ENCODE data around the gene EEIG2.

Gene EEIG2

DNA sequence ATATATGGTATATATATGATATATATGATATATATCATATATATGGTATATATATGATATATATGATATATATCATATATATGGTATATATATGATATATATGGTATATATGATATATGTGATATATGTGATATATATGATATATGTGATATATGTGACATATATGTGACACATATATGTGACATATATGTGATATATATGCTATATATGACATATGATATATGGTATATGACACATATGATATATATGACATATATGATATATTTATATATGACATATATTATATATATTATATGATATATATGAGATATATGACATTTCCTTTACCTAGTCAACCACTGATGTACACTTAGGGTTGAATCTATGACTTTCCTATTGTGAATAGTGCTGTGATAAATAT is 36.1 kb upstream of the EEIG2 start:
- H3K4me1 ChIP-seq (ENCODE audit: insufficient read depth, insufficient read length): no peaks in the 10 kb centered on the region
- H3K9me3 ChIP-seq (ENCODE audit: insufficient read depth, low read length): peaks cover 13% of the 10 kb centered on the region; the same call in 1 of the 2 replicates
- H3K4me3 ChIP-seq (ENCODE audit: insufficient read length, low read depth): no peak overlapping the region
- H3K9ac ChIP-seq (ENCODE audit: insufficient read length, low read depth): no peak overlapping the region
- H3K27me3 ChIP-seq (ENCODE audit: insufficient read depth, insufficient read length): no peaks in the 10 kb centered on the region
- DNase-seq (ENCODE audit: low read depth, low spot score): no peak
- H3K36me3 ChIP-seq (ENCODE audit: insufficient read depth, insufficient read length, low read length): no peaks in the 10 kb centered on the region
- TF ChIP-seq SUZ12 (IDR thresholded peaks at IDR 0.05; ENCODE audit: extremely low read depth, insufficient read depth, insufficient read length) (no peak), ZNF274 (IDR thresholded peaks at IDR 0.05; ENCODE audit: low read depth, low read length) (no peak), YY1 (IDR thresholded peaks at IDR 0.05; ENCODE audit: insufficient read depth, insufficient read length) (no peak)

DNA sequence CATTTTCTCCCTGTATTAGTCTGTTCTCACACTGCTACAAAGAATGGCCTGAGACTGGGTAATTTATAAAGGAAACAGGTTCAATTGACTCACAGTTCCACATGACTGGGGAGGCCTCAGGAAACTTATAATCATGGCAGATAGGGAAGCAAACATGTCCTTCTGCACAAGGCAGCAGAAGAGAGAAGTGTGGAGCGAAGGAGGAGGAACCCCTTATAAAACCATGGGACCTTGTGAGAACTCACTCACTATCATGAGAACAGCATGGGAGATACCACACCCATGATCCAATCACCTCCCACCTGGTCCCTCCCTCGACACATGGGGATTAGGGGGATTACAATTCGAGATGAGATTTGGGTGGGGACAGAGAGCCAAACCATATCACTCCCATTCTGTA is 35.2 kb upstream of the EEIG2 start:
- peaks cover 13% of the 10 kb centered on the region; the same call in 1 of the 2 replicates for H3K9me3 ChIP-seq (ENCODE audit: insufficient read depth, low read length)
- no peak overlapping the region for H3K4me3 ChIP-seq (ENCODE audit: insufficient read length, low read depth)
- TF ChIP-seq ZNF274 (IDR thresholded peaks at IDR 0.05; ENCODE audit: low read depth, low read length): no peak
- TF ChIP-seq SUZ12 (IDR thresholded peaks at IDR 0.05; ENCODE audit: extremely low read depth, insufficient read depth, insufficient read length): no peak
- TF ChIP-seq YY1 (IDR thresholded peaks at IDR 0.05; ENCODE audit: insufficient read depth, insufficient read length): no peak
- no peak overlapping the region for H3K9ac ChIP-seq (ENCODE audit: insufficient read length, low read depth)
- no peak for DNase-seq (ENCODE audit: low read depth, low spot score)
- H3K27me3 ChIP-seq (ENCODE audit: insufficient read depth, insufficient read length): no peaks in the 10 kb centered on the region
- H3K4me1 ChIP-seq (ENCODE audit: insufficient read depth, insufficient read length): no peaks in the 10 kb centered on the region
- H3K36me3 ChIP-seq (ENCODE audit: insufficient read depth, insufficient read length, low read length): no peaks in the 10 kb centered on the region

DNA sequence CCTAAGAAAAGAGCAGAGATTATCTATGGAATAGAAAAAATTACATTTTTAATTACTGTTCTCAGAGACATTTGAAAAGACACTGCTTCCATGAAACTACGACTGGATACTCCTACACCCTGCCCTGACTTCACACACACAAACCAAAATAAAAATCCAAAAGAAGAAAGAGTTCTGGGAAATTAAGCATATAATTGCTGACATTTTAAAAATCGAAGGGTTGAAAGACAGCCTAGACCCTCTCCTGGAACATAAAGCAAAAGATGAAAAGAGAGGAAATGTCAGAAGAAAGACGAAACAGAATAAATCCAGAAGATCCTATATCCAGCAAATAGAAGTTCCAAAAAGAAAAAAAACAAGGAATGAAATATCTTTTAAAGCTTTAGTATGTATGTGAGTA is 32.8 kb upstream of the EEIG2 start:
- no peak for DNase-seq (ENCODE audit: low read depth, low spot score)
- H3K4me1 ChIP-seq (ENCODE audit: insufficient read depth, insufficient read length): no peaks in the 10 kb centered on the region
- H3K27me3 ChIP-seq (ENCODE audit: insufficient read depth, insufficient read length): no peaks in the 10 kb centered on the region
- TF ChIP-seq ZNF274 (IDR thresholded peaks at IDR 0.05; ENCODE audit: low read depth, low read length) (no peak), YY1 (IDR thresholded peaks at IDR 0.05; ENCODE audit: insufficient read depth, insufficient read length) (no peak), SUZ12 (IDR thresholded peaks at IDR 0.05; ENCODE audit: extremely low read depth, insufficient read depth, insufficient read length) (no peak)
- peaks cover 13% of the 10 kb centered on the region; the same call in 1 of the 2 replicates for H3K9me3 ChIP-seq (ENCODE audit: insufficient read depth, low read length)
- no peak overlapping the region for H3K4me3 ChIP-seq (ENCODE audit: insufficient read length, low read depth)
- no peak overlapping the region for H3K9ac ChIP-seq (ENCODE audit: insufficient read length, low read depth)
- no peaks in the 10 kb centered on the region for H3K36me3 ChIP-seq (ENCODE audit: insufficient read depth, insufficient read length, low read length)

DNA sequence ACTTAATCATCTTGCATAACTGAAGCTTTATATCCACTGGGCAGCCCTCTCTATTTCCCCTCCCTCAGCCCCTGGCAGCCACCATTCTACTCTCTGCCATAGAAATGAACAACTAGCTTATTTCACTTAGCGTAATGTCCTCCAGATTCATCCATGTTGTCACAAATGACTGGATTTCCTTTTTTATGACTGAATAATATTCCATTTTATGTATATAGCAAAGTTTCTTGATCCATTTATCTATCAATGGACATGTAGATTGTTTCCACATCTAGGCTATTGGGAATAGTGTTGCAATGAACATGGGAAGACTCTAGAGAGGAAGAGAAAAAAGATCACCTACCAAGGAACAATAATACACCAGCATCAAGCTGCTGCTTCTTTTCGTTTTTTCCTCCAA is 32.1 kb upstream of the EEIG2 start:
- Histone ChIP-seq H3K27me3 (ENCODE audit: insufficient read depth, insufficient read length) (no peaks in the 10 kb centered on the region), H3K9me3 (ENCODE audit: insufficient read depth, low read length) (peaks cover 13% of the 10 kb centered on the region; the same call in 1 of the 2 replicates), H3K4me1 (ENCODE audit: insufficient read depth, insufficient read length) (no peaks in the 10 kb centered on the region), H3K4me3 (ENCODE audit: insufficient read length, low read depth) (no peak overlapping the region), H3K9ac (ENCODE audit: insufficient read length, low read depth) (no peak overlapping the region), H3K36me3 (ENCODE audit: insufficient read depth, insufficient read length, low read length) (no peaks in the 10 kb centered on the region)
- TF ChIP-seq YY1 (IDR thresholded peaks at IDR 0.05; ENCODE audit: insufficient read depth, insufficient read length) (no peak), SUZ12 (IDR thresholded peaks at IDR 0.05; ENCODE audit: extremely low read depth, insufficient read depth, insufficient read length) (no peak), ZNF274 (IDR thresholded peaks at IDR 0.05; ENCODE audit: low read depth, low read length) (no peak)
- DNase-seq (ENCODE audit: low read depth, low spot score): no peak

DNA sequence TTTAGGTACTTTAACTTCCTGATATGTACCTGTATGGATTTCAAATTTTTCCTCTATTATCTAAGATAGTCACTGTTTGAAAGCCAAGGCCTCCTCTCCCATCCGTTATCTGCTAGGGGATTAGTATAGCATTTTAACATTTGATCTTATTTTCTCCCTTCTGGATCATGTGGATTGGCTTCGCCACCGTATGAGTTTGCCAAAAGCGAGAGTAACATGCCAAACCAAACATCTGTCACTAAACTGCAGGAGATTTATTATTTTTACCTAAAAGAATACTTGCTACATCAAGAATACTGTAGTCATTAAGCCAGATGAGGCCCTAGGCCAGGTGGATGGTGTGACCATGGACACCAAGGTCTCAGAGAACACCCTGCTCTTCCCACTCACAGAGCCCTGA is 28.5 kb upstream of the EEIG2 start:
- no peak overlapping the region for H3K9ac ChIP-seq (ENCODE audit: insufficient read length, low read depth)
- no peak overlapping the region for H3K4me3 ChIP-seq (ENCODE audit: insufficient read length, low read depth)
- no peaks in the 10 kb centered on the region for H3K27me3 ChIP-seq (ENCODE audit: insufficient read depth, insufficient read length)
- H3K9me3 ChIP-seq (ENCODE audit: insufficient read depth, low read length): no peaks in the 10 kb centered on the region; the same call in 1 of the 2 replicates
- no peaks in the 10 kb centered on the region for H3K36me3 ChIP-seq (ENCODE audit: insufficient read depth, insufficient read length, low read length)
- DNase-seq (ENCODE audit: low read depth, low spot score): no peak
- TF ChIP-seq ZNF274 (IDR thresholded peaks at IDR 0.05; ENCODE audit: low read depth, low read length) (no peak), YY1 (IDR thresholded peaks at IDR 0.05; ENCODE audit: insufficient read depth, insufficient read length) (no peak)
- H3K4me1 ChIP-seq (ENCODE audit: insufficient read depth, insufficient read length): no peaks in the 10 kb centered on the region

DNA sequence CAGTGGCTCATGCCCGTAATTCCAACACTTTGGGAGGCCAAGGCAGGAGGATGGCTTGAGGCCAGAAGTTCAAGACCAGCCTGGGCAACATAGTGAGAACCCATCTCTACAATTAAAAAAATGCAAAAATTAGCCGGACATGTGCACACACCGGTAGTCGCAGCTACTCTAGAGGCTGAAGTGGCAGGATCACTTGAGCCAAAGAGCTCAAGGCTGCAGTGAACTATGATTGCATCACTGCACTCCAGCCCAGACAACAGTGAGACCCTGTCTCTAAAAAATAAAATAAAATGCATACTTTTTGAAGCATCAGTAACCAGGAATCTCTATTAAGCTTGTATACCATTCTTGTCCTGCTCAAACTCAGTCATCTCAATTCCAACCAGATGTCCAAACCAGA is 27.2 kb upstream of the EEIG2 start:
- no peak for DNase-seq (ENCODE audit: low read depth, low spot score)
- H3K27me3 ChIP-seq (ENCODE audit: insufficient read depth, insufficient read length): no peaks in the 10 kb centered on the region
- no peak overlapping the region for H3K4me3 ChIP-seq (ENCODE audit: insufficient read length, low read depth)
- no peak overlapping the region for H3K9ac ChIP-seq (ENCODE audit: insufficient read length, low read depth)
- no peaks in the 10 kb centered on the region for H3K4me1 ChIP-seq (ENCODE audit: insufficient read depth, insufficient read length)
- H3K36me3 ChIP-seq (ENCODE audit: insufficient read depth, insufficient read length, low read length): no peaks in the 10 kb centered on the region
- no peak for TF ChIP-seq SUZ12 (IDR thresholded peaks at IDR 0.05; ENCODE audit: extremely low read depth, insufficient read depth, insufficient read length)
- no peak for TF ChIP-seq ZNF274 (IDR thresholded peaks at IDR 0.05; ENCODE audit: low read depth, low read length)
- TF ChIP-seq YY1 (IDR thresholded peaks at IDR 0.05; ENCODE audit: insufficient read depth, insufficient read length): no peak
- H3K9me3 ChIP-seq (ENCODE audit: insufficient read depth, low read length): peaks cover 4% of the 10 kb centered on the region; the same call in 1 of the 2 replicates

DNA sequence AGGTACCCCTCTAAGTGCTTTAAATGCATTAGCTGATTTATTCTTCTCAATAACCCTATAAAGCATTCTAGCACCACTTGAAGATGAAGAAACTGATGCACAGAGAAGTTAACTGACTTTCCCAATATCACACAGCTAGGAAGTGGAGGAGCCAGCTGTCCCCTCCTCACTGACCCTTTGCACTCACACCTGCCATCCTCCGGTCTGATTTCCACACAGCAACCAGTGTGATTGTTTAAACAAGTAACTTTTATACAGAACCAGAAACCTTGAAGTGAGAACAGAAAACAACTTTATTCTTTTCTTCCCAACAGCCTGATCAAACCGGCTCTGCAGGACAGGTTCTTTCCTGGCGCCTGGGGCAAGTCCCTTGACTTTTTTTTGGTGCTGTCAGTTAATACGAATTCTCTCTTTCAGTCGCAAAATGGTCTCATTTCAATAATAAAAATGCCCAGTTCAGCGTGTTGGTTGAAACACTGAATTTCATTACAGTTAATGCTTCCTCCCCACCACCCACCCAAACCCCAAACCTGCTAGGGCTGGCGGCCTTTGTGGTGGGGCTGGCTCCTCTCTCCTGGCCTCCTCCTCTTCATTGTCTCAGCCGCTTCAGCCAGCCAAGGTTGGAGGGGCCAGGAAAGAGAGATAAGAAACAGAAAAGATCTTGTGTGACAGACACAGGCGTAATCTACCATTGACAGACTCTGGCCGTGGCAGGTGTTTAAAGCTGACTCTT is 26.4 kb upstream of the EEIG2 start:
- no peak for TF ChIP-seq YY1 (IDR thresholded peaks at IDR 0.05; ENCODE audit: insufficient read depth, insufficient read length)
- TF ChIP-seq SUZ12 (IDR thresholded peaks at IDR 0.05; ENCODE audit: extremely low read depth, insufficient read depth, insufficient read length): no peak
- H3K9me3 ChIP-seq (ENCODE audit: insufficient read depth, low read length): peaks cover 6% of the 10 kb centered on the region; the same call in 1 of the 2 replicates
- H3K4me1 ChIP-seq (ENCODE audit: insufficient read depth, insufficient read length): no peaks in the 10 kb centered on the region
- no peak overlapping the region for H3K4me3 ChIP-seq (ENCODE audit: insufficient read length, low read depth)
- no peaks in the 10 kb centered on the region for H3K27me3 ChIP-seq (ENCODE audit: insufficient read depth, insufficient read length)
- H3K36me3 ChIP-seq (ENCODE audit: insufficient read depth, insufficient read length, low read length): no peaks in the 10 kb centered on the region
- no peak overlapping the region for H3K9ac ChIP-seq (ENCODE audit: insufficient read length, low read depth)
- DNase-seq (ENCODE audit: low read depth, low spot score): peak; percentile 9
